ENCODE data around the gene FPGS.

DNA sequence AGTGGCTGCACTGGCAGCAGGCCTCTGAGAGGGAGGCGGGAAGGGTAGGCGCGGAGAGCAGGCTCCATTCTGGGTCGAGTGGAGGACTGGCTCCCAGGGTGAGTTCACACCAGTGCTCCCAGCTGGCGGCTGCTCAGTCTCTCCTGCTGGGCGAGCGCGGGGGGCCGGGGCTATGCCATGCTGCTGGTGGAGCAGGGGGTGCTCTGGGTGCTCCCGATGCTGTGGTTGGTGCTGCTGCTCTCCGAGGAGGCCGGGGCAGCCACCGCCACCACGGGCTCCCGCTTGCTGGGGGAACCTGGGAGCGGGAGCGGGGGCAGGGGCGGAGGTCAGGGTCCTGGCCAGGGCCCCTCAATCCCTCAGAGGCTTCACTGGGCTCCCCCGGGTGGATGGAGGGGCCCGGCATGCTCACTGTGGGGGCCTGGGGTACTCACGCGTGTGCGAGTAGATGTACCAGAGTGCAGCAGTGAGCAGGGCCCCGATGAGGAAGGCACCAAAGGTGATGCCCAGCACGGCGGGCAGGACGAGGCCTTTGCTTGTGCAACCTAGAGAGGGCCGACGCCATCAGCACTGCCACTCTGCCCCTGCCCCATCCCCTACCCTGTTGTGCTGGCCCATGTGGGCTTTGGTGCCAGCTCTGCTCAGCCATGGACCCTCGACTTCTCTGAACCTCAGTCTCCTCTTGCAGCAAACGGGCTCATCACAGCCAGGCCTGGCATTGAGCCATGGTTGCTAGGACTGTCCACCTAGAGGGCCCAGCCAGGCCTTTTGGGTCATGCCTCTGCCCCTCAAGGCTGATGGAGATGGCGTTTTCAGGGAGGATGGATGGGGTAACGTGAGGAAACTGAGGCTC is 13.1 kb downstream of the FPGS start:
- TF ChIP-seq, protein P1, sequence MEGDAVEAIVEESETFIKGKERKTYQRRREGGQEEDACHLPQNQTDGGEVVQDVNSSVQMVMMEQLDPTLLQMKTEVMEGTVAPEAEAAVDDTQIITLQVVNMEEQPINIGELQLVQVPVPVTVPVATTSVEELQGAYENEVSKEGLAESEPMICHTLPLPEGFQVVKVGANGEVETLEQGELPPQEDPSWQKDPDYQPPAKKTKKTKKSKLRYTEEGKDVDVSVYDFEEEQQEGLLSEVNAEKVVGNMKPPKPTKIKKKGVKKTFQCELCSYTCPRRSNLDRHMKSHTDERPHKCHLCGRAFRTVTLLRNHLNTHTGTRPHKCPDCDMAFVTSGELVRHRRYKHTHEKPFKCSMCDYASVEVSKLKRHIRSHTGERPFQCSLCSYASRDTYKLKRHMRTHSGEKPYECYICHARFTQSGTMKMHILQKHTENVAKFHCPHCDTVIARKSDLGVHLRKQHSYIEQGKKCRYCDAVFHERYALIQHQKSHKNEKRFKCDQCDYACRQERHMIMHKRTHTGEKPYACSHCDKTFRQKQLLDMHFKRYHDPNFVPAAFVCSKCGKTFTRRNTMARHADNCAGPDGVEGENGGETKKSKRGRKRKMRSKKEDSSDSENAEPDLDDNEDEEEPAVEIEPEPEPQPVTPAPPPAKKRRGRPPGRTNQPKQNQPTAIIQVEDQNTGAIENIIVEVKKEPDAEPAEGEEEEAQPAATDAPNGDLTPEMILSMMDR (optimal IDR thresholded peaks at IDR 0.05 in 1 of 3, IDR thresholded peaks at IDR 0.05 in 1 of 3, conservative IDR thresholded peaks at IDR 0.05 in 1 of 3; ENCODE audit: extremely low read depth in 1 of 3, insufficient read depth in 2 of 3, low read length in 3 of 3), result no peak
- no peak for TF ChIP-seq EZH2 (IDR thresholded peaks at IDR 0.05; ENCODE audit: low read length)
